ENCODE results near the gene PDE6G.
A peak's percentile ranks its signal among the peaks of the same experiment; 100 is the strongest.

Gene PDE6G

DNA sequence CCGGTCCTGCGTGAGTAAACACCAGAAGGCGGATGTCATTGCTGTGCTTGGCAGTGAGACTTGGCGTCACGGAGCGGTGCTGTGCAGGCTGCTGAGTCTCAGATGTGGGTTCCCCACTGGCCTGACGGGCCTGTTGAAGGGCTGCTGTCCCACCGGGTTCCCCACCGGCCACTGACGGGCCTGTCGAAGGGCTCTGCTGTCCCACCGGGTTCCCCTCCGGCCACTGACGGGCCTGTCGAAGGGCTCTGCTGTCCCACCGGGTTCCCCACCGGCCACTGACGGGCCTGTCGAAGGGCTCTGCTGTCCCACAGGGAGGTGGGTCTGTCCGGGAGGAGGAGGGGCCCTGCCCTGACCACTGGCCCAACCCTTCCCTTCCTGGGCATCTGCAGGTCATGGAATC, 30.3 kb upstream of the PDE6G start:
- no peak overlapping the region for H2AFZ ChIP-seq (ENCODE audit: low read depth, low read length)
- H3K36me3 ChIP-seq (replicated peaks; ENCODE audit: low read depth, low read length): peaks cover 14% of the 10 kb centered on the region
- H3K9me3 ChIP-seq (ENCODE audit: insufficient read depth, low read length): no peaks in the 10 kb centered on the region
- H3K27me3 ChIP-seq (ENCODE audit: low read depth, low read length): no peaks in the 10 kb centered on the region
- H4K20me1 ChIP-seq (ENCODE audit: insufficient read depth, low read length): 0 out of 2 replicates have a peak, but pooled peaks cover 6% of the 10 kb centered on the region
- H3K4me2 ChIP-seq (ENCODE audit: low read length): no peak overlapping the region
- H3K9ac ChIP-seq (ENCODE audit: low read length): no peak overlapping the region
- no peak for TF ChIP-seq CTCF (IDR thresholded peaks at IDR 0.05; ENCODE audit: low read depth, low read length)
- no peak for TF ChIP-seq EZH2phosphoT487 (IDR thresholded peaks at IDR 0.05; ENCODE audit: low read depth)
- peaks cover 50% of the 10 kb centered on the region for H3K79me2 ChIP-seq (ENCODE audit: low read length)
- H3K27ac ChIP-seq (ENCODE audit: low read length): no peak overlapping the region
- H3K4me1 ChIP-seq (ENCODE audit: low read length): peaks cover 18% of the 10 kb centered on the region
- no peak overlapping the region for H3K4me3 ChIP-seq (ENCODE audit: low read length)

- Histone ChIP-seq H3K4me3 (ENCODE audit: low read length) (peak overlapping the region; percentile 87), H2AFZ (ENCODE audit: low read depth, low read length) (no peak overlapping the region), H4K20me1 (ENCODE audit: insufficient read depth, low read length) (0 out of 2 replicates have a peak, but pooled peaks cover 6% of the 10 kb centered on the region), H3K79me2 (ENCODE audit: low read length) (peaks cover 56% of the 10 kb centered on the region), H3K9ac (ENCODE audit: low read length) (peak overlapping the region; percentile 84), H3K4me2 (ENCODE audit: low read length) (peak overlapping the region; percentile 100), H3K9me3 (ENCODE audit: insufficient read depth, low read length) (no peaks in the 10 kb centered on the region), H3K27ac (ENCODE audit: low read length) (peak overlapping the region; percentile 3; the same call in 1 of the 2 replicates), H3K27me3 (ENCODE audit: low read depth, low read length) (no peaks in the 10 kb centered on the region), H3K4me1 (ENCODE audit: low read length) (peaks cover 18% of the 10 kb centered on the region), H3K36me3 (replicated peaks; ENCODE audit: low read depth, low read length) (peaks cover 10% of the 10 kb centered on the region)
- TF ChIP-seq EZH2phosphoT487 (IDR thresholded peaks at IDR 0.05; ENCODE audit: low read depth) (no peak), CTCF (IDR thresholded peaks at IDR 0.05; ENCODE audit: low read depth, low read length) (no peak)
Measured at GRCh38 chr17:81685108-81685507, 28.8 kb upstream of the PDE6G start.

- Histone ChIP-seq H3K4me2 (ENCODE audit: low read length) (peak overlapping the region; percentile 100), H3K4me3 (ENCODE audit: low read length) (peak overlapping the region; percentile 87), H3K79me2 (ENCODE audit: low read length) (peaks cover 56% of the 10 kb centered on the region), H3K27me3 (ENCODE audit: low read depth, low read length) (no peaks in the 10 kb centered on the region), H3K27ac (ENCODE audit: low read length) (peak overlapping the region; percentile 28; the same call in 1 of the 2 replicates), H3K9me3 (ENCODE audit: insufficient read depth, low read length) (no peaks in the 10 kb centered on the region), H3K4me1 (ENCODE audit: low read length) (peaks cover 18% of the 10 kb centered on the region), H2AFZ (ENCODE audit: low read depth, low read length) (no peak overlapping the region), H3K9ac (ENCODE audit: low read length) (peak overlapping the region; percentile 84), H3K36me3 (replicated peaks; ENCODE audit: low read depth, low read length) (peaks cover 10% of the 10 kb centered on the region), H4K20me1 (ENCODE audit: insufficient read depth, low read length) (0 out of 2 replicates have a peak, but pooled peaks cover 6% of the 10 kb centered on the region)
- TF ChIP-seq EZH2phosphoT487 (IDR thresholded peaks at IDR 0.05; ENCODE audit: low read depth) (no peak), CTCF (IDR thresholded peaks at IDR 0.05; ENCODE audit: low read depth, low read length) (no peak)
Measured at GRCh38 chr17:81684442-81684911, 28.1 kb upstream of the PDE6G start.

- TF ChIP-seq CTCF (IDR thresholded peaks at IDR 0.05; ENCODE audit: low read depth, low read length): no peak
- TF ChIP-seq EZH2phosphoT487 (IDR thresholded peaks at IDR 0.05; ENCODE audit: low read depth): no peak
- Histone ChIP-seq H3K9me3 (ENCODE audit: insufficient read depth, low read length) (no peaks in the 10 kb centered on the region), H3K9ac (ENCODE audit: low read length) (peak within 1 kb of the TSS; percentile 84), H3K4me2 (ENCODE audit: low read length) (peak within 1 kb of the TSS; percentile 100), H3K4me1 (ENCODE audit: low read length) (peaks cover 18% of the 10 kb centered on the region), H3K27me3 (ENCODE audit: low read depth, low read length) (no peaks in the 10 kb centered on the region), H2AFZ (ENCODE audit: low read depth, low read length) (0 out of 2 replicates have a peak within 1 kb of the TSS, but pooled peaks have one; percentile 10), H3K4me3 (ENCODE audit: low read length) (peak within 1 kb of the TSS; percentile 87), H3K79me2 (ENCODE audit: low read length) (peaks cover 56% of the 10 kb centered on the region), H4K20me1 (ENCODE audit: insufficient read depth, low read length) (0 out of 2 replicates have a peak, but pooled peaks cover 6% of the 10 kb centered on the region), H3K27ac (ENCODE audit: low read length) (peak within 1 kb of the TSS; percentile 38), H3K36me3 (replicated peaks; ENCODE audit: low read depth, low read length) (peaks cover 10% of the 10 kb centered on the region)
Measured at GRCh38 chr17:81683584-81684441, 27.5 kb upstream of the PDE6G start, which contains the start of the genes ARL16 and HGS. Gene ARL16 (minus strand): TSS chr17:81683797. CDS start chr17:81683753, 44 bp downstream. Gene HGS (plus strand): TSS chr17:81684011. CDS start chr17:81684067, 56 bp downstream.

Measured in OCI-LY3 (cell line).